Activated CD8-positive, alpha-beta memory T cell treated with anti-CD3 and anti-CD28 coated beads for 48 hours (primary cell): ENCODE results near the gene RPS19BP1.
A peak's percentile ranks its signal among the peaks of the same experiment; 100 is the strongest.

Source experiments
- DNase-seq, 3 experiments: peaks; one replicate each; pipeline ENCODE4 v3.0.0-alpha.2; 2020; ENCODE audit warnings: low read depth in 2 of 3, low spot score in 2 of 3

RPS19BP1 gene, protein sequence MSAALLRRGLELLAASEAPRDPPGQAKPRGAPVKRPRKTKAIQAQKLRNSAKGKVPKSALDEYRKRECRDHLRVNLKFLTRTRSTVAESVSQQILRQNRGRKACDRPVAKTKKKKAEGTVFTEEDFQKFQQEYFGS

DNA sequence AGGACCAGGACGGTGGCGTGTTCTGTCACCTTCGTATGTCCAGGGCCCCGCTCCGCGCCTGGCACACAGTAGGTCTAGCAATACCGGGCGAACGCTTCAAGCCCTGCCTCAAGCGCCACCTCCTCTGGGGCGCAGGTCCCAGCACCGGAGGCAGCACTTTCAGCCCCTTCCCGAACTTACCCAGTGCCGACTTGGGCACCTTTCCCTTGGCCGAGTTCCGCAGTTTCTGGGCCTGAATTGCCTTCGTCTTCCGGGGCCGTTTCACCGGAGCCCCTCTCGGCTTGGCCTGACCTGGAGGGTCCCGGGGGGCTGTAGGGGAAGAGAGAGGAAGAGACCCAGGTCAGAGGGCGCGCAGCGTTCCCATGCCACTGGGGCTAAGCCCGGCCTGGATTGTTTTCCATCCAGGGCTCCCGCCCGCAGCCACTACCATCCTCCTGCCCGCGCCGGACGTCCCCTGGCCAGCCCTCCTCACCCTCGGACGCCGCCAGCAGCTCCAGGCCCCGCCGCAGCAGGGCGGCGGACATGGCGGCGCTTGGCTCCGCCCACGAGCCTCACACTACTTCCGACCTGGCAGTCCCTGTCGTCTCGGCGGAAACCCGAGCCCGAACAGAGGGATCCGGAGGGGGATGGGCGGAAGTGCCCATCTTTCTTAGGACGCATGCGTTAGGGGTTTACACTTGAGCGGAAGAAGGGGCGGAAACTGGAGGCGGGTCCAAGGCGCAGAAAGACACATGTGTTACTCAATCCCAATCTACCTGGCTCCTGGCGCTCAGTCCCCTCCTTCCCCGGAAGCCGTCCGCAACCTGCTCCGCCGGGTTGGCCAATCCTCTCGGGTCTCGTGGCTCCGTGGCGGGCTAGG is at the start of gene RPS19BP1:
TSS of gene RPS19BP1 (minus strand) at position 534 of the 859 bp plus-strand sequence. CDS start at position 524, 10 bp downstream.
- peak; percentile 92 to 97 (median 96) for DNase-seq

- DNase-seq = no peak
These were observed 48.8 kb upstream of the RPS19BP1 start for GRCh38 chr22:39581303-39581702.

GRCh38 chr22:39580795-39581194 is 48.2 kb upstream of the RPS19BP1 start:
- DNase-seq = no peak

- DNase-seq = no peak
These were observed 47.5 kb upstream of the RPS19BP1 start for GRCh38 chr22:39580006-39580441.

DNA sequence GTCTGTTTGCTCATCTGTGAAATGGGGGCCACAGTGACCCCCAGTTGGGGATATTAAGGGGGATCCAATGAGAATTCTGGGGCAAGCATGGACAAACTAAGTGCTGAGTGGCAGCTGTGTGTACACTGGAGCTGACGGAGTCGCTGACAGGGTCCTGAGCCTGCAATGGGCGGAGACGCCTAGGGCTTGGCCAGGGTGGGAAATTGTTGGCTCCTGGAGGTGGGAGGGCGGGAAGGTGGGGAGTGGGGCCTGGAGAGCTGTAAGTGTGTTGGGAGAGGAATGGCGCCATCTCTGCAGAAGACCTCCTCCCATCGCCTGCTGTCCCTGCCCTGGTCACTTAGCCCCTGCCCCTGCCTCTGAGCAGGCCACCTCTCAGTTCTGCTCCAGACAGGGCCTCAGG is 45.4 kb upstream of the RPS19BP1 start:
- DNase-seq = no peak

GRCh38 chr22:39577366-39577765 is 44.8 kb upstream of the RPS19BP1 start:
- no peak for DNase-seq

GRCh38 chr22:39576027-39576426 is 43.5 kb upstream of the RPS19BP1 start:
- DNase-seq = no peak

GRCh38 chr22:39575552-39575825 is 42.9 kb upstream of the RPS19BP1 start:
- DNase-seq = no peak

DNA sequence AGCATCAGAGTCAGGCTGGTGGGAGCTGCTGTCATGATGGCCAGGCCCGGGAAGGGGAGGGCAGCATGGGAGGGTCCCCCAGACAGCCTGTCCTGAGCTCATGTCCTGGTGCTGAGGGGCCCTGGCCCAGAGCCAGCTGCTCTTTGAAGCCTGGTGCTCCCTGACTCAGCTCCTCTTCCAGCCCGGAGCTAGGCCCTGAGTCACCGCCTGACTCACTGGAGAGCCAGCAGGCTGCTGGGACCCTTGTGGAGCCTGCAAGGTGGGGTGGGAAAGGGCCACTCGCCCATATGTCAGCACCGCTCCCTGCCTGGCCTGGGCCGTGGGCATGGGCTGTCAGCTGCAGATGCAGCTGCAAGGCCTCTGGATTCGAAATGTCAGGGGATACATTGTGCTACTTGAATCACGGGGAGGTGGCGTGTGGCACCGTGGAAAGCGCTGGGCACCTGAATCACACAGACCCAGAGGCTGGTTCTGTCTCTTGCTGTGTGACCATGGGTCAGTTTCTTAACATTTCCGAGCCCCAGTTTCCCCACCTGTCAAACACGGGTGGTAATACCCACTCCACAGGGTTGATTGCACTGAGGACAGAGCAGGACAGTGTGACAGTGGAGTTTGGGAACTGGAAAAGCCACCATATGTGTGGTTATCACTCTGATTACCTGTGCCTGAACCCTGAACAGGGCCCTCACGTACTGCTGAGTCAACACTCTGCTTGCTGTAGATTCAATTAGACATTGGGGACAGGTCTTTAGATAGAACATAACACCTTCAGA is 42.4 kb upstream of the RPS19BP1 start:
- no peak for DNase-seq

- DNase-seq = no peak
These were observed 39.0 kb upstream of the RPS19BP1 start for GRCh38 chr22:39571538-39571937.

- no peak for DNase-seq
These were observed 38.1 kb upstream of the RPS19BP1 start, which contains the start of gene CACNA1I for GRCh38 chr22:39570665-39571064. Gene CACNA1I (plus strand): TSS chr22:39570753. CDS start chr22:39570753, 0 bp downstream.

DNA sequence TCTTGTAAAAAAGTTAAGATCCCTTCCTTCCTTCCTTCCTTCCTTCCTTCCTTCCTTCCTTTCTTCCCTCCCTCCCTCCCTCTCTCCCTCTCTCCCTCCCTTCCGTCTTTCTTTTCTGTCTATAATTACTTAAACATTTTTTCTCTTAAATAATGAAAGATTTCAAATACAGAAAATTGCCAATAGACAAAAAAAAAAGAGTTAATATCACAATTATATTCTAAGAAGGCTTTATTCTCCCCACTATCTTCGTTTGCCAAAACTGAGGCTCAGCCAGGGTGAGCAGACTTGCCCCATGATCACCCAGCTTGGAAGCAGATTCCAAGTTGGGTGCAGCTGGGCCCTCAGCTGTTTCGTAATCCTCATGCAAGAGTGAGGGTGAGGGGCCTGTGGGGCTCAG is 37.7 kb upstream of the RPS19BP1 start:
- no peak for DNase-seq

DNA sequence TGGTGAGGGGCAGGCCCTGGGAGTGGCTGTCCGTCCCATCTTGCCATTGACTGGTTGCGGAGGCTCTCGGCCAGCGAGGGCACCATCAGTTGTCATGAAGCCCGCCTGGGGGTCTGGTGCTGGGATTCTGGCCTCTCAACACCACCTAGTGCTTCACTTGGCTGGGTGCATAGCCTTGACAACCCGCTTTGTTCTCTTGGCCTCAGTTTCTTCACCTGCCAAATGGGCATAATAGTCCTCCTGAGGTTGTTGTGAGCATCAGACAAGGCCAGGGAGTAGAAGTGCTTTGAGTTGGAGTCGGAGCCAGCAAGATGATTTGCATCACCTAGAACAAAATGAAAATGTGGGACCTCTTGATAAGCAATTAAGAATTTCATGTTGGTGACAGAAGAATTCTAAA is 36.5 kb upstream of the RPS19BP1 start:
- DNase-seq = no peak

GRCh38 chr22:39568278-39568981 is 35.9 kb upstream of the RPS19BP1 start:
- no peak for DNase-seq

- no peak for DNase-seq
These were observed 34.8 kb upstream of the RPS19BP1 start for GRCh38 chr22:39567135-39567946.

DNA sequence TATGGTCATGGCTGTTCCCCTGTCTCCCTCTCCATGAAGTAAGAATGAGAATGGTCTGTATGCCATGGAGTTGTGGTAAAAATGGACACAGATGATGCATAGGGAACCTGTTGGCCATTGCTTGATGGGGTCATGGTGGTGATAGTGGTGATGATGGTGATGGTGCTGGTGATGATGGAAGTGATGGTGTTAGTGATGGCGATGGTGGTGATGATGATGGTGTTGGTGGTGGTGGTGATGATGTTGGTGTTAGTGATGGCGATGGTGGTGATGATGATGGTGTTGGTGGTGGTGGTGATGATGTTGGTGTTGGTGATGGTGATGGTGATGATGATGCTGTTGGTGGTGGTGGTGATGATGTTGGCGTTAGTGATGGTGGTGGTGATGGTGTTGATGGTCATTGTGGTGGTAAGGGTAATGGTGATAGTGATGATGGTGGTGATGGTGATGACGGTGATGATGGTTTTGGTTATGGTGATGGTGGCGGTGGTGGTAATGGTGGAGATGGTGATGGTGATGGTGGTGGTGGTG is 32.9 kb upstream of the RPS19BP1 start:
- no peak for DNase-seq

- DNase-seq = no peak
These were observed 31.3 kb upstream of the RPS19BP1 start for GRCh38 chr22:39563571-39564428.

GRCh38 chr22:39562839-39563489 is 30.4 kb upstream of the RPS19BP1 start:
- no peak for DNase-seq

DNA sequence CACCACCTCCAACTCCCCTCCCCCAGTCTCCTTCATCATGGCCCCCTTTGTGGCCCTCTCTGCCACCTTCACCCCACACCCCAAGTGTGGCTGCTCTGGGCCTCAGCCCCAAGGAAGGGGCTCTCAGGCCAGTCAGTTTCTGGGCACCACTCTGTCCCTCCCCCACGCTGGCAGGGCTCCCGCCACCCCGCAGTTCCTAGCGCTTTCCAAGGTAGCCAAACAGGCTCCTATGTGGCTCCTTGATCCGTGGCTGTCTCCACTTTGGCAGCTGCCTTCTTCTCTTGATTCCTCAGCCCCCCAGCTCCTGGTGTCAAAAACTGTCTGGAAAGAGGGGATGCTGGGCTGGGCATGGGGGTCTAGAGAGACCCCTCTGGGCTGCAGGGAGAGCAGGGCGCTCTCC is 27.6 kb upstream of the RPS19BP1 start:
- no peak for DNase-seq
